ENCODE results near the gene MAP3K2.
A peak's percentile ranks its signal among the peaks of the same experiment; 100 is the strongest.
"Not testable (repeated sequence)": the region's sequence is repeated elsewhere in the genome, so short reads cannot be mapped to it uniquely, and the experiment has no call there.

The MAP3K2 gene

DNA sequence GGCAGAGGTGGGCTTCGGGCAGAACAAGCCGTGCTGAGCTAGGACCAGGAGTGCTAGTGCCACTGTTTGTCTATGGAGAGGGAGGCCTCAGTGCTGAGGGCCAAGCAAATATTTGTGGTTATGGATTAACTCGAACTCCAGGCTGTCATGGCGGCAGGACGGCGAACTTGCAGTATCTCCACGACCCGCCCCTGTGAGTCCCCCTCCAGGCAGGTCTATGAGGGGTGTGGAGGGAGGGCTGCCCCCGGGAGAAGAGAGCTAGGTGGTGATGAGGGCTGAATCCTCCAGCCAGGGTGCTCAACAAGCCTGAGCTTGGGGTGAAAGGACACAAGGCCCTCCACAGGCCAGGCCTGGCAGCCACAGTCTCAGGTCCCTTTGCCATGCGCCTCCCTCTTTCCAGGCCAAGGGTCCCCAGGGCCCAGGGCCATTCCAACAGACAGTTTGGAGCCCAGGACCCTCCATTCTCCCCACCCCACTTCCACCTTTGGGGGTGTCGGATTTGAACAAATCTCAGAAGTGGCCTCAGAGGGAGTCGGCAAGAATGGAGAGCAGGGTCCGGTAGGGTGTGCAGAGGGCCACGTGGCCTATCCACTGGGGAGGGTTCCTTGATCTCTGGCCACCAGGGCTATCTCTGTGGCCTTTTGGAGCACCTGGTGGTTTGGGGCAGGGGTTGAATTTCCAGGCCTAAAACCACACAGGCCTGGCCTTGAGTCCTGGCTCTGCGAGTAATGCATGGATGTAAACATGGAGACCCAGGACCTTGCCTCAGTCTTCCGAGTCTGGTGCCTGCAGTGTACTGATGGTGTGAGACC is 30.7 kb upstream of the MAP3K2 start, which contains the start of gene PROC:
PROC (plus strand) TSS at position 128 of the 812 bp plus-strand sequence. CDS start 1,516 bp downstream, outside the sequence.
- Histone ChIP-seq H3K4me1 (ENCODE audit: control insufficient read depth, insufficient read depth, low read length) (no peaks in the 10 kb centered on the region), H3K27me3 (ENCODE audit: control insufficient read depth, insufficient read depth, low read length) (peaks cover 5% of the 10 kb centered on the region), H3K4me3 (ENCODE audit: low read length) (no peak within 1 kb of the TSS)

DNA sequence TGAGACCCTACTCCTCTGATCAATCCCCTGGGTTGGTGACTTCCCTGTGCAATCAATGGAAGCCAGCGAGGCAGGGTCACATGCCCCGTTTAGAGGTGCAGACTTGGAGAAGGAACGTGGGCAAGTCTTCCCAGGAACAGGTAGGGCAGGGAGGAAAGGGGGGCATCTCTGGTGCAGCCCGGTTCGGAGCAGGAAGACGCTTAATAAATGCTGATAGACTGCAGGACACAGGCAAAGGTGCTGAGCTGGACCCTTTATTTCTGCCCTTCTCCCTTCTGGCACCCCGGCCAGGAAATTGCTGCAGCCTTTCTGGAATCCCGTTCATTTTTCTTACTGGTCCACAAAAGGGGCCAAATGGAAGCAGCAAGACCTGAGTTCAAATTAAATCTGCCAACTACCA is 29.6 kb upstream of the MAP3K2 start:
- no peaks in the 10 kb centered on the region for H3K4me1 ChIP-seq (ENCODE audit: control insufficient read depth, insufficient read depth, low read length)
- H3K9ac ChIP-seq (ENCODE audit: low read length): no peak overlapping the region
- H3K4me3 ChIP-seq (ENCODE audit: low read length): no peak overlapping the region
- H3K27ac ChIP-seq (ENCODE audit: low read depth, low read length): no peak overlapping the region
- H3K27me3 ChIP-seq (ENCODE audit: control insufficient read depth, insufficient read depth, low read length): peaks cover 5% of the 10 kb centered on the region
- no peaks in the 10 kb centered on the region for H3K36me3 ChIP-seq (ENCODE audit: control insufficient read depth, insufficient read depth, low read length)

More for the DNA sequence above, 30.7 kb upstream of the MAP3K2 start, which contains the start of gene PROC:
- no peak within 1 kb of the TSS for H3K9ac ChIP-seq (ENCODE audit: low read length)
- no peaks in the 10 kb centered on the region for H3K36me3 ChIP-seq (ENCODE audit: control insufficient read depth, insufficient read depth, low read length)
- no peak within 1 kb of the TSS for H3K27ac ChIP-seq (ENCODE audit: low read depth, low read length)

DNA sequence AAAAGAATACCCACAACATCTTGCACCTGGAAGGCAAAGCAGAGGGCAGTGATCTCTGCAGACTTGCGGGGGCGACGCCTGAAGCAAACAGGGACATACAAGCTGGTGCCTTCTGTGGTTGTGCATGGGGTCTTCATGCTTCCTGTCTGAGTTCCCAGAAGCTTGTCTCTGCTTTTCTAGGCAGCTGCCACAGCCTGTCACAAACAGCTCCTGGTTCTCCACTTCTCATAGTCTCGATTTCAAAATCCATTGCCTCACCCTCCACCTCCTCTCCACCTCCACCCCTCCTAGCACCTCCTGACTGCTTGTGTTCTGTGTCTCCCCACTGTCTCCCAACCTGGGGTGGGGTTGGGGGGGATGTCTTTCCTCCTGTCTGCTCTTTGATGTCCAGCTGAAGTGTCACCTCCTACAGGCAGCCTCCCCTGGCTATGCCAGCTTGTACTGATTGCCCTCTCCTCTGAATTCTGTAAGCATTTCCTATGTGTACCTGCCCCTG is 28.8 kb upstream of the MAP3K2 start:
- peak overlapping the region; percentile 65 for H3K4me3 ChIP-seq (ENCODE audit: low read length)
- H3K9ac ChIP-seq (ENCODE audit: low read length): no peak overlapping the region
- H3K27ac ChIP-seq (ENCODE audit: low read depth, low read length): no peak overlapping the region
- H3K36me3 ChIP-seq (ENCODE audit: control insufficient read depth, insufficient read depth, low read length): no peaks in the 10 kb centered on the region
- peaks cover 2% of the 10 kb centered on the region for H3K27me3 ChIP-seq (ENCODE audit: control insufficient read depth, insufficient read depth, low read length)
- no peaks in the 10 kb centered on the region for H3K4me1 ChIP-seq (ENCODE audit: control insufficient read depth, insufficient read depth, low read length)

DNA sequence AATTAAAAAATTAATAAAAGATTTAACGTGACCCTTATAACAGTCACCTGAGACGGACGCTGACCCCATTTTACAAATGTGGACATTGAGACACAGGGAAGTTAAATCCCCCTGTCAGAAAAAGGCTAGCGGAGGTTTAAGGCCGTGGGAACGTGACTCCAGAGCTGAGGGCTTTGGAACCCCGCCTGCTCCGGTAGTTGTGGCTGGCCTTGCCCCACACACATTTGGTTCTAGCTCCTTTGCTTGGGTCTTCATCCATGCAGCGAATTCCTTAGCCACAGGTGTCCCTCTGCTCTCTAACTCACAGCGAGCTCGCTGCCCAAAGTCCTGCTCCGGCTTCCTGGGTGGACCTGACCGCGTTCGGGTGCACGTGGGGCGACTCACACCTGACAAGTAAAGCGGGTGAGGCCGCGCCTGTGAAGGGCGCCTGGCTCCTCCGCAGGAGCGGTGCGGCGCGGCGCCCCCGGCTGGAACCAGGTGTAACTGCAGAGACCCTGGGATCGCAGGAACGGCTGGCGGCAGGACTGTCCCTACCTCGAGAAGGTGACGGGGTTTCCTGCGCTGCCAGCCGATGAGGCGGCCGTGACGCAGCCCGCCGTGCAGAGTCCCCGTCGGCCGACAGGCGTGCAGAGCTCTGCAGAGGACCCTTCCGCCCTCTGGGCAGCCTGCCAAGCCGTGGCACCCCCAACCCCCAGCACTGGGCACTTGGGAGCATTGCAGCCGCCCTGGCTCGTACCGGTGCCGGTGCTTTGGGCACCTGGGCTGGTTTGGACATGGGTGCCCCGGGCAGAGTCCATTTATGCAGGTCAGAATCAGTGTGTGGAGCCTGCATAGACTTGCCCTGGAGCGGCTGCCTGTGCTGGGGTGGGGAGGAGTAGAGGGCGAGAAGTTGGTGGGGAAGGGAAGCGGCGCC is 28.1 kb upstream of the MAP3K2 start:
- no peak overlapping the region for H3K9ac ChIP-seq (ENCODE audit: low read length)

GRCh38 chr2:127414638-127415592 is 27.1 kb upstream of the MAP3K2 start:
- H3K36me3 ChIP-seq (ENCODE audit: control insufficient read depth, insufficient read depth, low read length): no peaks in the 10 kb centered on the region
- no peaks in the 10 kb centered on the region for H3K27me3 ChIP-seq (ENCODE audit: control insufficient read depth, insufficient read depth, low read length)
- no peaks in the 10 kb centered on the region for H3K4me1 ChIP-seq (ENCODE audit: control insufficient read depth, insufficient read depth, low read length)
- no peak overlapping the region for H3K27ac ChIP-seq (ENCODE audit: low read depth, low read length)
- no peak overlapping the region for H3K4me3 ChIP-seq (ENCODE audit: low read length)
- no peak overlapping the region for H3K9ac ChIP-seq (ENCODE audit: low read length)

More for the DNA sequence above, 28.1 kb upstream of the MAP3K2 start:
- no peaks in the 10 kb centered on the region for H3K36me3 ChIP-seq (ENCODE audit: control insufficient read depth, insufficient read depth, low read length)
- no peaks in the 10 kb centered on the region for H3K4me1 ChIP-seq (ENCODE audit: control insufficient read depth, insufficient read depth, low read length)
- H3K27ac ChIP-seq (ENCODE audit: low read depth, low read length): no peak overlapping the region
- peak overlapping the region; percentile 65 for H3K4me3 ChIP-seq (ENCODE audit: low read length)
- H3K27me3 ChIP-seq (ENCODE audit: control insufficient read depth, insufficient read depth, low read length): no peaks in the 10 kb centered on the region

- Histone ChIP-seq H3K4me1 (ENCODE audit: control insufficient read depth, insufficient read depth, low read length) (no peaks in the 10 kb centered on the region), H3K4me3 (ENCODE audit: low read length) (no peak overlapping the region), H3K27me3 (ENCODE audit: control insufficient read depth, insufficient read depth, low read length) (no peaks in the 10 kb centered on the region), H3K9ac (ENCODE audit: low read length) (no peak overlapping the region), H3K36me3 (ENCODE audit: control insufficient read depth, insufficient read depth, low read length) (no peaks in the 10 kb centered on the region), H3K27ac (ENCODE audit: low read depth, low read length) (no peak overlapping the region)
Measured at GRCh38 chr2:127413782-127414637, 26.2 kb upstream of the MAP3K2 start.

GRCh38 chr2:127413200-127413599 is 25.4 kb upstream of the MAP3K2 start:
- Histone ChIP-seq H3K27me3 (ENCODE audit: control insufficient read depth, insufficient read depth, low read length) (no peaks in the 10 kb centered on the region), H3K4me3 (ENCODE audit: low read length) (no peak overlapping the region), H3K4me1 (ENCODE audit: control insufficient read depth, insufficient read depth, low read length) (no peaks in the 10 kb centered on the region), H3K27ac (ENCODE audit: low read depth, low read length) (no peak overlapping the region), H3K9ac (ENCODE audit: low read length) (no peak overlapping the region), H3K36me3 (ENCODE audit: control insufficient read depth, insufficient read depth, low read length) (no peaks in the 10 kb centered on the region)

GRCh38 chr2:127411653-127412369 is 24.0 kb upstream of the MAP3K2 start:
- Histone ChIP-seq H3K9ac (ENCODE audit: low read length) (no peak overlapping the region), H3K27me3 (ENCODE audit: control insufficient read depth, insufficient read depth, low read length) (no peaks in the 10 kb centered on the region), H3K4me1 (ENCODE audit: control insufficient read depth, insufficient read depth, low read length) (peaks cover 3% of the 10 kb centered on the region), H3K36me3 (ENCODE audit: control insufficient read depth, insufficient read depth, low read length) (no peaks in the 10 kb centered on the region), H3K27ac (ENCODE audit: low read depth, low read length) (no peak overlapping the region), H3K4me3 (ENCODE audit: low read length) (no peak overlapping the region)

- Histone ChIP-seq H3K36me3 (ENCODE audit: control insufficient read depth, insufficient read depth, low read length) (no peaks in the 10 kb centered on the region), H3K27me3 (ENCODE audit: control insufficient read depth, insufficient read depth, low read length) (no peaks in the 10 kb centered on the region), H3K4me3 (ENCODE audit: low read length) (no peak overlapping the region), H3K27ac (ENCODE audit: low read depth, low read length) (peak overlapping the region; percentile 24), H3K4me1 (ENCODE audit: control insufficient read depth, insufficient read depth, low read length) (peaks cover 3% of the 10 kb centered on the region), H3K9ac (ENCODE audit: low read length) (no peak overlapping the region)
Measured at GRCh38 chr2:127410871-127411652, 23.3 kb upstream of the MAP3K2 start.

- not testable (repeated sequence) for H3K36me3 ChIP-seq (ENCODE audit: control insufficient read depth, insufficient read depth, low read length); H3K27ac ChIP-seq (ENCODE audit: low read depth, low read length); H3K27me3 ChIP-seq (ENCODE audit: control insufficient read depth, insufficient read depth, low read length); H3K4me3 ChIP-seq (ENCODE audit: low read length); H3K9ac ChIP-seq (ENCODE audit: low read length); H3K4me1 ChIP-seq (ENCODE audit: control insufficient read depth, insufficient read depth, low read length)
Measured at GRCh38 chr2:127409716-127410115, 21.9 kb upstream of the MAP3K2 start.

Data from rectal smooth muscle tissue (tissue), 1 donor.